Mesendoderm (in vitro differentiated cells): ENCODE data around the gene SMTN.

Experiments
- DNase-seq: peaks from one replicate; pipeline ENCODE4 v3.0.0; 2013
- H2AK5ac ChIP-seq: 2 replicates; pipeline ENCODE4 v1.6.1; 2013; ENCODE audit warnings: low read length, inconsistent platforms
- H2BK120ac ChIP-seq: 2 replicates; pipeline ENCODE4 v1.6.1; 2013; ENCODE audit warnings: low read depth, mild to moderate bottlenecking, low read length, moderate library complexity, mixed read lengths
- H2BK15ac ChIP-seq: replicated peaks from 2 replicates; pipeline ENCODE4 v1.6.1; 2013; ENCODE audit warnings: low read depth, mild to moderate bottlenecking, moderate library complexity
- H2BK5ac ChIP-seq: 2 replicates; pipeline ENCODE4 v1.6.1; 2013; ENCODE audit warnings: low read length, inconsistent platforms
- H3K18ac ChIP-seq: 2 replicates; pipeline ENCODE4 v1.6.1; 2013; ENCODE audit warnings: mild to moderate bottlenecking, low read length, mixed read lengths
- H3K23ac ChIP-seq: one replicate; pipeline ENCODE4 v1.6.1; 2013; ENCODE audit warnings: low read length
- H3K27ac ChIP-seq: 2 replicates; pipeline ENCODE4 v1.5.1; 2013; ENCODE audit warnings: low read depth, mild to moderate bottlenecking, inconsistent platforms, low read length, moderate library complexity
- H3K27me3 ChIP-seq: 2 replicates; pipeline ENCODE4 v1.6.1; 2013; ENCODE audit warnings: low read length, control low read depth, mild to moderate bottlenecking, inconsistent platforms; ENCODE audit not compliant: insufficient read depth, poor library complexity
- H3K36me3 ChIP-seq: 2 replicates; pipeline ENCODE4 v1.6.1; 2013; ENCODE audit warnings: low read length, inconsistent platforms; ENCODE audit not compliant: control insufficient read depth, insufficient read depth
- H3K4ac ChIP-seq: one replicate; pipeline ENCODE4 v1.6.1; 2013; ENCODE audit warnings: low read depth, mild to moderate bottlenecking, low read length, moderate library complexity
- H3K4me1 ChIP-seq: 2 replicates; pipeline ENCODE4 v1.6.1; 2013; ENCODE audit warnings: low read depth, low read length, inconsistent platforms; ENCODE audit not compliant: control insufficient read depth
- H3K4me2 ChIP-seq: 2 replicates; pipeline ENCODE4 v1.6.1; 2013; ENCODE audit warnings: low read length
- H3K4me3 ChIP-seq: 2 replicates; pipeline ENCODE4 v1.5.1; 2013; ENCODE audit warnings: mild to moderate bottlenecking, low read length
- H3K56ac ChIP-seq: one replicate; pipeline ENCODE4 v1.6.1; 2013; ENCODE audit warnings: low read length
- H3K79me1 ChIP-seq: 2 replicates; pipeline ENCODE4 v1.6.1; 2013; ENCODE audit warnings: low read length, inconsistent platforms
- H3K79me2 ChIP-seq: 2 replicates; pipeline ENCODE4 v1.6.1; 2013; ENCODE audit warnings: mild to moderate bottlenecking, low read length; ENCODE audit not compliant: control insufficient read depth, insufficient read depth
- H3K9ac ChIP-seq: 2 replicates; pipeline ENCODE4 v1.6.1; 2013; ENCODE audit warnings: low read length, inconsistent platforms
- H4K5ac ChIP-seq: one replicate; pipeline ENCODE4 v1.6.1; 2013; ENCODE audit warnings: low read length
- H4K8ac ChIP-seq: one replicate; pipeline ENCODE4 v1.6.1; 2013; ENCODE audit warnings: low read depth, mild to moderate bottlenecking, control low read depth, low read length, moderate library complexity
- WGBS: extraction: QIAGEN DNeasy Blood & Tissue Kit; methylation state at CpG from one replicate; pipeline ENCODE4 v1.1.7; 2013; ENCODE audit warnings: low lambda C conversion rate, missing lambda C conversion rate; ENCODE audit not compliant: insufficient coverage; ENCODE audit errors: extremely low coverage; 5-methylcytosine and 5-hydroxymethylcytosine counted together

SMTN gene

GRCh38 chr22:31122532-31123291 is 41.6 kb downstream of the SMTN start, which contains the start of gene INPP5J:
INPP5J (plus strand) TSS chr22:31122966; CDS start chr22:31123015, 49 bp downstream.
- no peak within 1 kb of the TSS for H4K5ac ChIP-seq
- no peaks in the 10 kb centered on the region for H3K79me1 ChIP-seq
- H2BK5ac ChIP-seq: no peak within 1 kb of the TSS
- no peak within 1 kb of the TSS for H2BK15ac ChIP-seq
- peak within 1 kb of the TSS; percentile 70 for H3K56ac ChIP-seq
- H3K36me3 ChIP-seq: no peaks in the 10 kb centered on the region
- no peak within 1 kb of the TSS for H4K8ac ChIP-seq
- H2BK120ac ChIP-seq: no peak within 1 kb of the TSS
- H3K23ac ChIP-seq: no peak within 1 kb of the TSS
- no CpG with 5 or more reads among the region's 10 CpGs for WGBS
- peak within 1 kb of the TSS; percentile 54 for H3K9ac ChIP-seq
- peak; percentile 66 for DNase-seq
- no peak within 1 kb of the TSS for H2AK5ac ChIP-seq
- H3K4ac ChIP-seq: no peak within 1 kb of the TSS
- no peaks in the 10 kb centered on the region for H3K4me1 ChIP-seq
- H3K4me2 ChIP-seq: peak within 1 kb of the TSS; percentile 13
- H3K27me3 ChIP-seq: no peaks in the 10 kb centered on the region
- H3K18ac ChIP-seq: no peak within 1 kb of the TSS
- H3K27ac ChIP-seq: no peak within 1 kb of the TSS
- no peaks in the 10 kb centered on the region for H3K79me2 ChIP-seq
- H3K4me3 ChIP-seq: no peak within 1 kb of the TSS

DNA sequence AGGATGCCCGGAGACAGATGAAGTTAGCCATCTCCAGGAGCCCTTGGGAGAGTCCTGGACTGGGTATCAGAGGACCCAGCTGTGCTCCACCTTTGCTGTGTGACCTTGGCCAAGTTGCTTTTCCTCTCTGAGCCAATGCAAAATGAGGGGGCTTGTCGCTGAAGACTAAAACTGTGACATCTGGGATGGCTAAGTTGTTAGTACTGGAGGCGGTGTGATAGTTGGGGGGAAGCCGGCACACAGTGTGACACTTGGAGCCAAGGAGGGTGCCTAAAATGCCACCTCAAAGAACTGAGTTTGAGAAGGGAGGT is 42.1 kb downstream of the SMTN start:
- Histone ChIP-seq H3K23ac (no peak overlapping the region), H2AK5ac (no peak overlapping the region), H3K9ac (peak overlapping the region; percentile 54), H4K5ac (no peak overlapping the region), H3K36me3 (no peaks in the 10 kb centered on the region), H3K79me1 (no peaks in the 10 kb centered on the region), H3K27me3 (no peaks in the 10 kb centered on the region), H3K4ac (no peak overlapping the region), H2BK15ac (no peak overlapping the region), H3K4me2 (peak overlapping the region; percentile 13), H3K27ac (no peak overlapping the region), H3K79me2 (no peaks in the 10 kb centered on the region), H2BK5ac (no peak overlapping the region), H2BK120ac (no peak overlapping the region), H3K18ac (no peak overlapping the region), H3K56ac (peak overlapping the region; percentile 70), H3K4me1 (no peaks in the 10 kb centered on the region), H3K4me3 (no peak overlapping the region), H4K8ac (no peak overlapping the region)
- no CpG with 5 or more reads among the region's 4 CpGs for WGBS
- DNase-seq: no peak

DNA sequence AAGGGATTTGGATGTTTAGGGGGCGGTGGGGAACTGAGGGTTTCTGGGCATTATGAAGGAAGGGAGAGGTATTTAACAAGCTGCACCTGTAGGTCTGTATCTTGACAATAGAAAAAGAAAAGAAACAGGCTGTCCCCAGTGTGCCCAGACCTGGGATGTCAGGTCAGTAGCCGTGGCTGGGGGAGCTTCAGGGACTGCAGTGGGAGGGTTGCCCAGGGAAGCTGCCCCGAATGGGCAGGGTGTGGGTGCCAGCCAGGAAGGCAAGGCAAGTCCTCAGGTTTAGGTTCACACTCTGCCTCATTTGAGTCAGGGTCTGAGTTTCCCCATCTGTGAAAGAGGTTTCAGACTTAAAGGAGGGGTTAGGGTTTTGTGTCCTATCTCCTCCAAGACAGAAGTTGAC is 43.2 kb downstream of the SMTN start:
- H2BK5ac ChIP-seq: no peak overlapping the region
- no peaks in the 10 kb centered on the region for H3K79me2 ChIP-seq
- no peak overlapping the region for H3K18ac ChIP-seq
- H3K36me3 ChIP-seq: no peaks in the 10 kb centered on the region
- H3K56ac ChIP-seq: no peak overlapping the region
- H2BK120ac ChIP-seq: no peak overlapping the region
- no peak overlapping the region for H3K27ac ChIP-seq
- H3K4me3 ChIP-seq: no peak overlapping the region
- no peaks in the 10 kb centered on the region for H3K27me3 ChIP-seq
- DNase-seq: no peak
- no peak overlapping the region for H3K4ac ChIP-seq
- no peak overlapping the region for H4K8ac ChIP-seq
- H3K4me2 ChIP-seq: no peak overlapping the region
- WGBS: no CpG with 5 or more reads among the region's 3 CpGs
- no peaks in the 10 kb centered on the region for H3K4me1 ChIP-seq
- no peak overlapping the region for H2BK15ac ChIP-seq
- no peak overlapping the region for H4K5ac ChIP-seq
- H3K23ac ChIP-seq: no peak overlapping the region
- no peaks in the 10 kb centered on the region for H3K79me1 ChIP-seq
- no peak overlapping the region for H3K9ac ChIP-seq
- H2AK5ac ChIP-seq: no peak overlapping the region

- Histone ChIP-seq H3K27ac (no peak overlapping the region), H3K79me1 (no peaks in the 10 kb centered on the region), H3K27me3 (no peaks in the 10 kb centered on the region), H3K4me1 (no peaks in the 10 kb centered on the region), H2AK5ac (no peak overlapping the region), H3K4me3 (no peak overlapping the region), H3K36me3 (no peaks in the 10 kb centered on the region), H3K4me2 (no peak overlapping the region), H3K9ac (no peak overlapping the region), H2BK120ac (no peak overlapping the region), H4K8ac (no peak overlapping the region), H3K23ac (no peak overlapping the region), H2BK15ac (no peak overlapping the region), H4K5ac (no peak overlapping the region), H3K4ac (no peak overlapping the region), H3K79me2 (no peaks in the 10 kb centered on the region), H3K56ac (no peak overlapping the region), H3K18ac (no peak overlapping the region), H2BK5ac (no peak overlapping the region)
- no peak for DNase-seq
- WGBS: no CpG with 5 or more reads among the region's 14 CpGs
These were observed 43.8 kb downstream of the SMTN start for GRCh38 chr22:31124811-31125465.

GRCh38 chr22:31125521-31126117 is 44.5 kb downstream of the SMTN start:
- H3K4me1 ChIP-seq: no peaks in the 10 kb centered on the region
- H3K79me2 ChIP-seq: no peaks in the 10 kb centered on the region
- H3K27me3 ChIP-seq: no peaks in the 10 kb centered on the region
- no peak overlapping the region for H2BK15ac ChIP-seq
- H3K4me2 ChIP-seq: no peak overlapping the region
- H3K79me1 ChIP-seq: no peaks in the 10 kb centered on the region
- no peak overlapping the region for H4K5ac ChIP-seq
- H3K18ac ChIP-seq: no peak overlapping the region
- no peak overlapping the region for H2BK5ac ChIP-seq
- H4K8ac ChIP-seq: no peak overlapping the region
- H3K27ac ChIP-seq: no peak overlapping the region
- H3K23ac ChIP-seq: no peak overlapping the region
- WGBS: no CpG with 5 or more reads among the region's 12 CpGs
- no peak overlapping the region for H3K4me3 ChIP-seq
- no peak overlapping the region for H3K4ac ChIP-seq
- no peaks in the 10 kb centered on the region for H3K36me3 ChIP-seq
- H2AK5ac ChIP-seq: no peak overlapping the region
- H3K56ac ChIP-seq: no peak overlapping the region
- no peak overlapping the region for H3K9ac ChIP-seq
- DNase-seq: no peak
- no peak overlapping the region for H2BK120ac ChIP-seq
